Measurements from ENCODE around the gene NINL. TPM values are rescaled to one million over a fixed set of nuclear protein-coding genes. Genes with fewer than 3 reads are reported as not detected.
"Not testable (repeated sequence)": the region's sequence is repeated elsewhere in the genome, so short reads cannot be mapped to it uniquely, and the experiment has no call there.

NINL gene
- total and polyA plus RNA-seq, 2 experiments from 2014 or later: 23.2 to 24.5 TPM

- Histone ChIP-seq H3K4me1 (ENCODE audit: insufficient read depth) (peaks cover 19% of the 10 kb centered on the region), H2AFZ (no peak overlapping the region), H3K27ac (no peak overlapping the region), H3K4me2 (no peak overlapping the region), H4K20me1 (ENCODE audit: insufficient read depth, poor library complexity, severe bottlenecking) (peaks cover 5% of the 10 kb centered on the region), H3K27me3 (no peaks in the 10 kb centered on the region), H3K4me3 (no peak overlapping the region), H3K36me3 (replicated peaks; ENCODE audit: insufficient read depth, low read depth) (no peaks in the 10 kb centered on the region), H3K9me2 (replicated peaks; ENCODE audit: insufficient read depth) (no peaks in the 10 kb centered on the region), H3K9me3 (ENCODE audit: low read depth) (no peaks in the 10 kb centered on the region), H3K79me2 (peaks cover 23% of the 10 kb centered on the region)
- WGBS (ENCODE audit: low lambda C conversion rate, missing lambda C conversion rate): 87% methylated on average over 5 of the region's 5 CpGs
- TF ChIP-seq EZH2 (IDR thresholded peaks at IDR 0.05; ENCODE audit: borderline replicate concordance) (no peak), CTCF (IDR thresholded peaks at IDR 0.05; ENCODE audit: poor library complexity) (no peak), EZH2phosphoT487 (IDR thresholded peaks at IDR 0.05; ENCODE audit: low read depth, severe bottlenecking, unreplicated experiment) (no peak)
- DNase-seq (ENCODE audit: low spot score): no peak
These were observed 2.2 kb upstream of the NINL start for GRCh38 chr20:25587536-25587935.

DNA sequence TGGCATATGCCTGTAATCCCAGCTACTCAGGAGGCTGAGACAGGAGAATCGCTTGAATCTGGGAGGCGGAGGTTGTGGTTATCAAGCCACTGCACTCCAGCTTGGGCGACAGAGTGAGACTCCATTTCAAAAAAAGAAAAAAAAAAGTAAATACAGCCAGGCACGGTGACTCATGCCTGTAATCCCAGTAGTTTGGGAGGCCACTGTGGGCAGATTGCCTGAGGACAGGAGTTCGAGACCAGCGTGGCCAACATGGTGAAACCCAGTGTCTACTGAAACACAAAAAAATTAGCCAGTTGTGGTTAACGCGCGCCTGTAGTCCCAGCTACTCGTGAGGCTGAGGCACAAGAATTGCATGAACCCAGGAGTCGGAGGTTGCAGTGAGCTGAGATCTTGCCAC, 1.5 kb upstream of the NINL start:
- TF ChIP-seq EZH2 (IDR thresholded peaks at IDR 0.05; ENCODE audit: borderline replicate concordance) (no peak), EZH2phosphoT487 (IDR thresholded peaks at IDR 0.05; ENCODE audit: low read depth, severe bottlenecking, unreplicated experiment) (no peak), CTCF (IDR thresholded peaks at IDR 0.05; ENCODE audit: poor library complexity) (no peak)
- H3K4me2 ChIP-seq: no peak overlapping the region
- peaks cover 25% of the 10 kb centered on the region for H3K4me1 ChIP-seq (ENCODE audit: insufficient read depth)
- H3K79me2 ChIP-seq: peaks cover 30% of the 10 kb centered on the region
- peaks cover 11% of the 10 kb centered on the region for H4K20me1 ChIP-seq (ENCODE audit: insufficient read depth, poor library complexity, severe bottlenecking)
- DNase-seq (ENCODE audit: low spot score): no peak
- no peak overlapping the region for H3K27ac ChIP-seq
- no peaks in the 10 kb centered on the region for H3K36me3 ChIP-seq (replicated peaks; ENCODE audit: insufficient read depth, low read depth)
- 84% methylated on average over 11 of the region's 11 CpGs for WGBS (ENCODE audit: low lambda C conversion rate, missing lambda C conversion rate)
- no peak overlapping the region for H2AFZ ChIP-seq
- no peaks in the 10 kb centered on the region for H3K27me3 ChIP-seq
- no peak overlapping the region for H3K4me3 ChIP-seq
- H3K9me3 ChIP-seq (ENCODE audit: low read depth): no peaks in the 10 kb centered on the region
- H3K9me2 ChIP-seq (replicated peaks; ENCODE audit: insufficient read depth): no peaks in the 10 kb centered on the region

GRCh38 chr20:25583607-25584006, 1.7 kb downstream of the NINL start:
- not testable (repeated sequence) for H3K36me3 ChIP-seq (replicated peaks; ENCODE audit: insufficient read depth, low read depth); H3K9me3 ChIP-seq (ENCODE audit: low read depth); H3K9me2 ChIP-seq (replicated peaks; ENCODE audit: insufficient read depth); DNase-seq (ENCODE audit: low spot score); H2AFZ ChIP-seq; H3K27me3 ChIP-seq
- peak overlapping the region; percentile 98 for H3K27ac ChIP-seq
- peak overlapping the region; percentile 94 for H3K4me2 ChIP-seq
- WGBS (ENCODE audit: low lambda C conversion rate, missing lambda C conversion rate): 81% methylated on average over 7 of the region's 7 CpGs
- peaks cover 38% of the 10 kb centered on the region for H3K4me1 ChIP-seq (ENCODE audit: insufficient read depth)
- peaks cover 63% of the 10 kb centered on the region for H3K79me2 ChIP-seq
- H4K20me1 ChIP-seq (ENCODE audit: insufficient read depth, poor library complexity, severe bottlenecking): peaks cover 39% of the 10 kb centered on the region
- H3K4me3 ChIP-seq: peak overlapping the region; percentile 74

DNA sequence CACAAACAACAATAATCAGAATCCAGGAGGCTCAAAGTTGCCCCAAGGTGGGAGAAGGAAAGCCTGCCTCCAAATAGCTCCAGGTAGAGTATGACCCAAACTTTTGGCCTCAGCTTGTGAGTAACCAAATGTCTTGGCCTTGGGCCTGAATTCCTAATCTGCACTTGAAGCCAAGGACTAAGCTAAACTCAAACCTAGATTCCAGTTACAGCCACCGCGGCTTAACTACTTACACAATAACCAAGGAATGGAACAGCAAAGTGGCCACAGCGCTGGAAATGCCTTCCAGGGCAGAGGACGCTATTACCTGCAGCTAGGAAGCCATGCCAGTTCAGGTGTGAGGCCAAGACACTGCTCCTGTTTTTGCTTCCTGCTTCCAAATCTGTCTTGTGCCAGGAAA, 4.6 kb downstream of the NINL start:
- H3K27me3 ChIP-seq: no peaks in the 10 kb centered on the region
- no peak overlapping the region for H3K4me2 ChIP-seq
- H3K4me1 ChIP-seq (ENCODE audit: insufficient read depth): peaks cover 38% of the 10 kb centered on the region
- WGBS (ENCODE audit: low lambda C conversion rate, missing lambda C conversion rate): 77% methylated on average over 4 of the region's 4 CpGs
- H3K9me2 ChIP-seq (replicated peaks; ENCODE audit: insufficient read depth): no peaks in the 10 kb centered on the region
- no peaks in the 10 kb centered on the region for H3K9me3 ChIP-seq (ENCODE audit: low read depth)
- no peak overlapping the region for H3K4me3 ChIP-seq
- DNase-seq (ENCODE audit: low spot score): no peak
- no peak for TF ChIP-seq CTCF (IDR thresholded peaks at IDR 0.05; ENCODE audit: poor library complexity)
- TF ChIP-seq EZH2phosphoT487 (IDR thresholded peaks at IDR 0.05; ENCODE audit: low read depth, severe bottlenecking, unreplicated experiment): no peak
- TF ChIP-seq EZH2 (IDR thresholded peaks at IDR 0.05; ENCODE audit: borderline replicate concordance): no peak
- no peak overlapping the region for H2AFZ ChIP-seq
- peaks cover 92% of the 10 kb centered on the region for H3K79me2 ChIP-seq
- peaks cover 63% of the 10 kb centered on the region for H4K20me1 ChIP-seq (ENCODE audit: insufficient read depth, poor library complexity, severe bottlenecking)
- no peaks in the 10 kb centered on the region for H3K36me3 ChIP-seq (replicated peaks; ENCODE audit: insufficient read depth, low read depth)
- H3K27ac ChIP-seq: no peak overlapping the region
